Activated T-cell treated with anti-CD3 and anti-CD28 coated beads, Interleukin-2, amount 50 U/mL, for 24 hours (primary cell): ENCODE measurements around the gene NELL1.

Experiments used
- DNase-seq: peaks from one replicate; pipeline ENCODE4 v3.0.0-alpha.2; 2020
- H3K27ac Mint-ChIP-seq: 2 replicates; pipeline ENCODE4 v1.8.0; 2020; ENCODE audit warnings: mild to moderate bottlenecking, mixed read lengths
- H3K27me3 Mint-ChIP-seq: 2 replicates; pipeline ENCODE4 v1.8.0; 2020; ENCODE audit warnings: mixed read lengths
- H3K36me3 Mint-ChIP-seq: 2 replicates; pipeline ENCODE4 v1.8.0; 2020; ENCODE audit warnings: low read depth, mixed read lengths
- H3K4me1 Mint-ChIP-seq: 2 replicates; pipeline ENCODE4 v1.8.0; 2020; ENCODE audit warnings: low read depth, mixed read lengths
- H3K4me3 Mint-ChIP-seq: 2 replicates; pipeline ENCODE4 v1.8.0; 2020; ENCODE audit warnings: mild to moderate bottlenecking, moderate library complexity, mixed read lengths
- H3K9me3 Mint-ChIP-seq: 2 replicates; pipeline ENCODE4 v1.8.0; 2020; ENCODE audit warnings: mixed read lengths

Gene NELL1

GRCh38 chr11:21414953-21415352 is 745.6 kb downstream of the NELL1 start:
- no peaks in the 10 kb centered on the region for H3K27me3 Mint-ChIP-seq
- no peak overlapping the region for H3K4me3 Mint-ChIP-seq
- H3K9me3 Mint-ChIP-seq = peaks cover 14% of the 10 kb centered on the region
- no peaks in the 10 kb centered on the region for H3K36me3 Mint-ChIP-seq
- DNase-seq = no peak
- no peaks in the 10 kb centered on the region for H3K4me1 Mint-ChIP-seq
- H3K27ac Mint-ChIP-seq = no peak overlapping the region

DNA sequence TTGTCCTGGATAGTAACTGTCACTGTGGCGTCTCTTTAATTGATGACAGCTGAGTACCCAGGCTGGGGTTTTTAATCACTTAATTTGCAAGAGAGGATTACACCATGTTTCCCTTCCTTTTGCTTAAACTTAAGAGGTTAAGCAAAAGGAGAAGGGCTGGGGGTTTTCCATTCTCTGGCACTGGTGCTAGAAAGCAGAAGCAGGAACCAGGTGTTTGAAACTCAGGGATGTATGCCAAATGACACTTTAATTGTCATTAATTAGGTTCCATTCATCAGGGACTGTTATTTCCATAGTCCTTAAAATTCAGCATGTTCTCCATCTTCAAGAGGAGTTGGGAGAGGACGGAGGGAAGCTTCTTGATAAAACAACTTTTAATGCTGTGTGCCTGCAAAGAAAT is 746.2 kb downstream of the NELL1 start:
- H3K4me3 Mint-ChIP-seq = no peak overlapping the region
- H3K4me1 Mint-ChIP-seq = no peaks in the 10 kb centered on the region
- peaks cover 12% of the 10 kb centered on the region for H3K9me3 Mint-ChIP-seq
- H3K36me3 Mint-ChIP-seq = no peaks in the 10 kb centered on the region
- H3K27ac Mint-ChIP-seq = no peak overlapping the region
- no peak for DNase-seq
- H3K27me3 Mint-ChIP-seq = no peaks in the 10 kb centered on the region

GRCh38 chr11:21421711-21422329 is 752.4 kb downstream of the NELL1 start:
- H3K9me3 Mint-ChIP-seq = peaks cover 19% of the 10 kb centered on the region
- H3K4me3 Mint-ChIP-seq = no peak overlapping the region
- no peaks in the 10 kb centered on the region for H3K27me3 Mint-ChIP-seq
- no peaks in the 10 kb centered on the region for H3K4me1 Mint-ChIP-seq
- no peak for DNase-seq
- H3K27ac Mint-ChIP-seq = no peak overlapping the region
- H3K36me3 Mint-ChIP-seq = no peaks in the 10 kb centered on the region

DNA sequence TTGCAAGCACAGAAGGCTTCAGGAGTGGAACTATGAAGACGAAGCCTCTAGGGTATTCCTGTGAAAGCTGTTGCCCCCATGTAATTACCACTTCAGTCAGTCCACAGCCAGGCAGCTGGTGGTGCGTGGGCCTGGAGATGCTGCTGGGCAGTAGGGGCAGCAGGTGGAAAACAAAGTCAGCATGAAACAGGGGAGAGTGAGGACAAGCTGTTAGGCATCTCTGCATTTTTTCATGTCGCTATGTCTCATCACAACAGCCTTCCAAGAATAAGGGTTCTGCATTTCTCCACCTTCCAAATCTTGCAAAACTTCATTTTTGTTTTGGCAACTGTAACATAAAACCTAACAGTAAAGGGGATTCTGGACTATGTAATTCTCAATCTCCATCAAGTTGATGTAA is 757.5 kb downstream of the NELL1 start:
- H3K27ac Mint-ChIP-seq = no peak overlapping the region
- H3K27me3 Mint-ChIP-seq = no peaks in the 10 kb centered on the region
- peaks cover 14% of the 10 kb centered on the region for H3K9me3 Mint-ChIP-seq
- no peaks in the 10 kb centered on the region for H3K4me1 Mint-ChIP-seq
- no peak for DNase-seq
- no peak overlapping the region for H3K4me3 Mint-ChIP-seq
- no peaks in the 10 kb centered on the region for H3K36me3 Mint-ChIP-seq

DNA sequence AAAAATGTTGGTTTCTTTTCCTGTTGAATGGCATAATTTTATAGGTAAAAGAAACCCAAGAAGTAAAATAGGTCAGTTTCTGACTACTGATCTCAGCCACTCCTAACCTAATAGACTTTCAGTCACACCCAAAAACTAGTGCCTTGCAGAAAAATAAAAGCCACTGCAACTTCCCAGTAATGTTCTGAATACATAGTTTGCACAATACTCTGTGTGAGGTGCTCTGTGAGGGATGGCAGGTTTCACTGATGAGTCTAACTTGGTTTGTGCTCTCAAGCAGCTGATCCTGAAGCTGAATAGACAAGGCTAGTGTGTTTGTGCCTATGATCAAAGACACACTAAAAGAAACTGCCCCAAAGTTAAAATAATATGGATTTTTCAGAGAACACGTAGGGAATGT is 758.3 kb downstream of the NELL1 start:
- Mint-ChIP-seq H3K4me3 (no peak overlapping the region), H3K4me1 (no peaks in the 10 kb centered on the region), H3K27ac (no peak overlapping the region), H3K27me3 (no peaks in the 10 kb centered on the region), H3K36me3 (no peaks in the 10 kb centered on the region), H3K9me3 (peaks cover 14% of the 10 kb centered on the region)
- no peak for DNase-seq

GRCh38 chr11:21428796-21429195 is 759.4 kb downstream of the NELL1 start:
- Mint-ChIP-seq H3K4me3 (no peak overlapping the region), H3K36me3 (no peaks in the 10 kb centered on the region), H3K27ac (no peak overlapping the region), H3K4me1 (no peaks in the 10 kb centered on the region), H3K27me3 (no peaks in the 10 kb centered on the region), H3K9me3 (peaks cover 14% of the 10 kb centered on the region)
- no peak for DNase-seq

- no peak for DNase-seq
- H3K4me1 Mint-ChIP-seq = no peaks in the 10 kb centered on the region
- peaks cover 14% of the 10 kb centered on the region for H3K9me3 Mint-ChIP-seq
- no peaks in the 10 kb centered on the region for H3K27me3 Mint-ChIP-seq
- no peak overlapping the region for H3K4me3 Mint-ChIP-seq
- H3K36me3 Mint-ChIP-seq = no peaks in the 10 kb centered on the region
- H3K27ac Mint-ChIP-seq = no peak overlapping the region
Observed at GRCh38 chr11:21429401-21429800, 760.0 kb downstream of the NELL1 start.

- H3K9me3 Mint-ChIP-seq = peaks cover 14% of the 10 kb centered on the region
- H3K4me1 Mint-ChIP-seq = no peaks in the 10 kb centered on the region
- no peak for DNase-seq
- no peak overlapping the region for H3K27ac Mint-ChIP-seq
- no peaks in the 10 kb centered on the region for H3K27me3 Mint-ChIP-seq
- H3K36me3 Mint-ChIP-seq = no peaks in the 10 kb centered on the region
- no peak overlapping the region for H3K4me3 Mint-ChIP-seq
Observed at GRCh38 chr11:21430537-21430936, 761.2 kb downstream of the NELL1 start.

- Mint-ChIP-seq H3K9me3 (peaks cover 4% of the 10 kb centered on the region), H3K27ac (no peak overlapping the region), H3K4me1 (no peaks in the 10 kb centered on the region), H3K36me3 (no peaks in the 10 kb centered on the region), H3K4me3 (no peak overlapping the region), H3K27me3 (no peaks in the 10 kb centered on the region)
- no peak for DNase-seq
Observed at GRCh38 chr11:21446939-21447590, 777.7 kb downstream of the NELL1 start.

DNA sequence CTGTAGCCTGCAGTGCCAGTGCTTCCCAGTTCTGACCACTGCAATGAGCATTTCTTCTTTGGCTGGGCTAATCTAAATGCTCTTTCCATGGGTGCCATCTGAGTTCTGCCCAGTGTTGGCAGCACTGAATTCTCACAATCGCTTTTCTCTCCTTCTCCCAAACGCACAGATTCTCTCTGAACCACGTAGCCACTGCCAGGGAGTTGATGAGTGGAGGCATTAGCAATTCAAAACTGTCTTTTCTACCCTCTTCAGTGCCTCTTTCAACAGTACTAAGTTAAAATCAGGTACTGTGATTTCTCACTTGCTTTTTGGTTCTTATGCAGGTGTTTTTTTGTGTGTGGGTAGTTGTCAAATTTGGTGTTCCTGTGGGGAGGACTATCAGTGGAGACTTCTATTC is 778.5 kb downstream of the NELL1 start:
- H3K36me3 Mint-ChIP-seq = no peaks in the 10 kb centered on the region
- no peaks in the 10 kb centered on the region for H3K27me3 Mint-ChIP-seq
- peaks cover 4% of the 10 kb centered on the region for H3K9me3 Mint-ChIP-seq
- H3K4me3 Mint-ChIP-seq = no peak overlapping the region
- H3K27ac Mint-ChIP-seq = no peak overlapping the region
- DNase-seq = no peak
- H3K4me1 Mint-ChIP-seq = no peaks in the 10 kb centered on the region

- no peaks in the 10 kb centered on the region for H3K36me3 Mint-ChIP-seq
- no peak overlapping the region for H3K27ac Mint-ChIP-seq
- no peak for DNase-seq
- peaks cover 3% of the 10 kb centered on the region for H3K9me3 Mint-ChIP-seq
- H3K4me3 Mint-ChIP-seq = no peak overlapping the region
- H3K4me1 Mint-ChIP-seq = no peaks in the 10 kb centered on the region
- H3K27me3 Mint-ChIP-seq = no peaks in the 10 kb centered on the region
Observed at GRCh38 chr11:21456186-21456585, 786.8 kb downstream of the NELL1 start.

DNA sequence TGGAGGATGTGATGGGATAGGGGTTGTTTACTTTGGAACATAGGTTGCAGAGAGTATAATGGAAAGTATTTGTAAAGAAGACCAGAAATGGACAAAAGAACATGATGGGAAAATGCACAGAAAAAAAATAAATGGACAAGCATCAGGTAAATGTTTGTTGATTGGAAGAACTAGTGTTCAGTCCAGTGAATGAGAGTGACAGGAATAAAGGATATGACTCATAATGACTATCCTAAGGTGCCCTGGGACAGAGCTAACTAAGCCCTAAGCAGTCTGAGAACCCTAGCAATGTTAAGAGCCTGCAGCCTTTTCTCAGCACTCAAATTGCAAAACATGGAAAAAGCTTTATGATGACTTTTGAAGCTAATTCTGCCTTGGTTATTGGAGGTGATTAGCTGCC is 790.7 kb downstream of the NELL1 start:
- Mint-ChIP-seq H3K4me3 (no peak overlapping the region), H3K27ac (no peak overlapping the region), H3K9me3 (peaks cover 4% of the 10 kb centered on the region), H3K36me3 (no peaks in the 10 kb centered on the region), H3K27me3 (no peaks in the 10 kb centered on the region), H3K4me1 (no peaks in the 10 kb centered on the region)
- no peak for DNase-seq

DNA sequence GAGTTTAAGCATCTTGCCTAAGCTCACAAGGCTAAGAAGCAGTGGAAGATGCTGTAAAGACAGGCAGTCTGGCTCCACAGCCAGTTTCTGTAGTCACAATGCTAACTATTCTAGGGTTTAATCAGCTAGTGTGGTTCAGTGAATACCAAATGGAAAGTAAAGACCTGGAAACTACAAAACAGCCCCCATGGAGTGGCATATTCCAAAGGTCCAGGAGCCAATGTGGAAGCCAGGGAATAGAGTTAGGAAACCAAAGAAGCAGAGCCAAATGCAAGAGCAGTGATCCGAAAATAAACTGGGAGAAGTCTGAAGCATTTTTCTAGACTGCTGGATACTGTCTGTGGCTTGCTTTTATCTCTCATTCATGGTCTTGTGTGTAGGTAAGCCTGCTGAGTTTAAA is 792.3 kb downstream of the NELL1 start:
- no peak for DNase-seq
- H3K27ac Mint-ChIP-seq = no peak overlapping the region
- H3K9me3 Mint-ChIP-seq = peaks cover 8% of the 10 kb centered on the region
- no peaks in the 10 kb centered on the region for H3K27me3 Mint-ChIP-seq
- H3K36me3 Mint-ChIP-seq = no peaks in the 10 kb centered on the region
- H3K4me3 Mint-ChIP-seq = no peak overlapping the region
- H3K4me1 Mint-ChIP-seq = no peaks in the 10 kb centered on the region

DNA sequence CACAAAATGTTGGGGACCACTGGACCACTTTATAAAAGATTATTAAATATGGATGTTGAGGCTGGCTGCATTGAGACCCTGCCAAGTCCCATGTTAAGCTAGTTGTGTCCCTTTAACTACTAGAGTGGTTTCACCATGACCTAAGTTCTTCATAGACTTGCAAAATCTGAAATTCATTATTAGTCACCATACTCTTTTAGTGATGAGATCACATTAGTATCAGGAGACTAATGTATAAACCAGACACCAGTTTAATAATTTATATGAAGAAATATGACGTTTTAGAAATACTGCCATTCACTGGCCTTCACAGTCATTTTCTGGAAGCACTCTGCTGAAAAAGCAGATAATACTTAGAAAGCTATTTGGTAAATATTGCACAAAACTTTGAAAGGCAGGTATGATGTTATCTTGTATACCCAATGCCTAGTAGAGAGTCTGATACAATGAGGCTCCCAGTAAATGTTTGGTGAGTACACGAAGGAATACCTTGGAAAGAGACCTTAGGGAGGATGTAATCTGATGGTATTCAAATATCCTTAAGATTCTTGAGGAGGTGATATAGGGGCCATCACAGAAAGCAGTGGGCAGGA is 795.3 kb downstream of the NELL1 start:
- no peak for DNase-seq
- Mint-ChIP-seq H3K27ac (no peak overlapping the region), H3K27me3 (no peaks in the 10 kb centered on the region), H3K4me1 (no peaks in the 10 kb centered on the region), H3K9me3 (peaks cover 10% of the 10 kb centered on the region), H3K4me3 (no peak overlapping the region), H3K36me3 (no peaks in the 10 kb centered on the region)

DNA sequence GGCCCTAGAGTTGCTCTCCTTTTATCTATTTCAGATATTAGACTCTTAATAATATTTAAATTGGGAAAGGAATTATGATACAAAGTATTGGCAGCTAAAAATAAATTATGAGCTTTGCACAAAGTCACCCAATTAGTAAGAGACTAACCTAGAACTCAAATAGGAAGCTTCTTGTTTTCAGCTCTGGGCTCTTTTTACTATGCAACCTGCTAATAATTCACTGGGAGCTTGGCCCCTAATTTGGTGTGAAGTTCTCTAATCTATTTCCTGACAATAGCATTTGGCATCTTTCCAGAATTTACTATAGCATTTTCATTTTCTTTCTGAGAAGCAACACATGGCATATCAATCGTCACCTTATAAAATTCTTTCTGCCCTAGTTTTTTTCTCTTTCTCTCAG is 795.8 kb downstream of the NELL1 start:
- Mint-ChIP-seq H3K4me3 (no peak overlapping the region), H3K36me3 (no peaks in the 10 kb centered on the region), H3K9me3 (peaks cover 10% of the 10 kb centered on the region), H3K4me1 (no peaks in the 10 kb centered on the region), H3K27ac (no peak overlapping the region), H3K27me3 (no peaks in the 10 kb centered on the region)
- no peak for DNase-seq
